Uterus (tissue), 4 donors: ENCODE measurements around the gene P2RY11. TPM values are rescaled to one million over a fixed set of nuclear protein-coding genes. Genes with fewer than 3 reads are reported as not detected.

Experiments used
- DNase-seq, 2 donors: peaks; one replicate each; pipeline ENCODE4 v3.0.0-alpha.2; 2019 to 2020
- H3K27ac ChIP-seq, 2 donors: fragments of 200-600 bp; sonication (generic); 1 replicate in 1 of 2; 2 replicates in 1 of 2; pipeline ENCODE4 v1.5.1; 2016 to 2018
- H3K27me3 ChIP-seq, 2 donors: fragments of 200-600 bp; sonication (generic); one replicate each; pipeline ENCODE4 v1.5.1; 2018 to 2019; ENCODE audit warnings: control low read depth in 1 of 2
- H3K36me3 ChIP-seq, 2 donors: fragments of 200-600 bp; sonication (generic); one replicate each; pipeline ENCODE4 v1.5.1; 2019; ENCODE audit warnings: control low read depth in 1 of 2
- H3K4me1 ChIP-seq, 2 donors: fragments of 200-600 bp; sonication (generic); one replicate each; pipeline ENCODE4 v1.5.1; 2018 to 2019; ENCODE audit warnings: control low read depth in 1 of 2
- H3K4me3 ChIP-seq, 2 donors: fragments of 200-600 bp; sonication (generic); 1 replicate in 1 of 2; 2 replicates in 1 of 2; pipeline ENCODE4 v1.5.1; 2018 to 2019; ENCODE audit warnings: mild to moderate bottlenecking in 1 of 2
- H3K9me3 ChIP-seq, 2 donors: fragments of 200-600 bp; sonication (generic); one replicate each; pipeline ENCODE4 v1.5.1; 2019; ENCODE audit warnings: control low read depth in 1 of 2
- CTCF ChIP-seq, 4 experiments: fragments of 200-600 bp in 2 of 4; fragments of 450-650 bp in 2 of 4; sonication (generic) in 2 of 4; IDR thresholded peaks; one replicate each; pipeline ENCODE4 v1.5.1; 2016 to 2019; ENCODE audit warnings: antibody characterized with exemption in 4 of 4, mild to moderate bottlenecking in 2 of 4, moderate library complexity in 1 of 4
- POLR2A ChIP-seq, 2 donors: fragments of 450-650 bp; IDR thresholded peaks; one replicate each; pipeline ENCODE4 v1.6.1; 2016; ENCODE audit warnings: antibody characterized with exemption in 2 of 2, mild to moderate bottlenecking in 1 of 2, moderate library complexity in 1 of 2
- intact Hi-C: fragments of 100-400 bp; cut with DNase I; formaldehyde crosslinking; loops from one replicate; pipeline ENCODE4 v1.15.1; 2023; ENCODE audit warnings: low total_unique reads
- total RNA-seq, 4 donors: library from RNA; depleted of rRNA in 3 of 4; stranded (reverse); fragments of >200 nt in 3 of 4; gene quantifications; one replicate each; pipeline versions ENCODE4 v1.1.0 to v1.2.4, GENCODE V29; 2014 to 2023
- donor health status: DM: yes; HTN: yes; CAD: no.

P2RY11 gene
- total RNA-seq, 4 donors from 2014 or later, result 0.51 to 19.1 (median 4.4) TPM

- Histone ChIP-seq H3K27me3 (no peaks in the 10 kb centered on the region), H3K4me3 (no peak overlapping the region), H3K4me1 (no peaks in the 10 kb centered on the region), H3K9me3 (no peaks in the 10 kb centered on the region), H3K27ac (no peak overlapping the region), H3K36me3 (no peaks in the 10 kb centered on the region)
- TF ChIP-seq CTCF (IDR thresholded peaks at IDR 0.05), result no peak
- TF ChIP-seq POLR2A (IDR thresholded peaks at IDR 0.05), result no peak
- intact Hi-C loops, result no loop called here
- no peak for DNase-seq
These were observed 22.5 kb downstream of the P2RY11 start for GRCh38 chr19:10134040-10134439.

GRCh38 chr19:10135551-10136334 is 24.2 kb downstream of the P2RY11 start:
- H3K4me1 ChIP-seq, result no peaks in the 10 kb centered on the region
- intact Hi-C loops, result no loop called here
- H3K27me3 ChIP-seq, result no peaks in the 10 kb centered on the region
- no peaks in the 10 kb centered on the region for H3K9me3 ChIP-seq
- no peak overlapping the region for H3K4me3 ChIP-seq
- no peak for DNase-seq
- TF ChIP-seq POLR2A (IDR thresholded peaks at IDR 0.05) (no peak), CTCF (IDR thresholded peaks at IDR 0.05) (no peak)
- no peak overlapping the region for H3K27ac ChIP-seq
- no peaks in the 10 kb centered on the region for H3K36me3 ChIP-seq

GRCh38 chr19:10136936-10137335 is 25.4 kb downstream of the P2RY11 start:
- intact Hi-C loops, result no loop called here
- no peaks in the 10 kb centered on the region for H3K4me1 ChIP-seq
- H3K4me3 ChIP-seq, result no peak overlapping the region
- H3K36me3 ChIP-seq, result no peaks in the 10 kb centered on the region
- DNase-seq, result no peak
- H3K27me3 ChIP-seq, result no peaks in the 10 kb centered on the region
- H3K9me3 ChIP-seq, result no peaks in the 10 kb centered on the region
- TF ChIP-seq CTCF (IDR thresholded peaks at IDR 0.05) (no peak), POLR2A (IDR thresholded peaks at IDR 0.05) (no peak)
- no peak overlapping the region for H3K27ac ChIP-seq

GRCh38 chr19:10137751-10138682 is 26.5 kb downstream of the P2RY11 start:
- TF ChIP-seq POLR2A (IDR thresholded peaks at IDR 0.05) (no peak), CTCF (IDR thresholded peaks at IDR 0.05) (no peak)
- H3K4me1 ChIP-seq, result no peaks in the 10 kb centered on the region
- no peaks in the 10 kb centered on the region for H3K9me3 ChIP-seq
- no peaks in the 10 kb centered on the region for H3K27me3 ChIP-seq
- no peak overlapping the region for H3K27ac ChIP-seq
- intact Hi-C loops, result no loop called here
- H3K36me3 ChIP-seq, result no peaks in the 10 kb centered on the region
- no peak for DNase-seq
- no peak overlapping the region for H3K4me3 ChIP-seq
